Measurements from ENCODE around the gene STX16. TPM values are rescaled to one million over a fixed set of nuclear protein-coding genes. Genes with fewer than 3 reads are reported as not detected.

STX16 gene
- polyA plus RNA-seq, 1 experiment, result 39.7 TPM

DNA sequence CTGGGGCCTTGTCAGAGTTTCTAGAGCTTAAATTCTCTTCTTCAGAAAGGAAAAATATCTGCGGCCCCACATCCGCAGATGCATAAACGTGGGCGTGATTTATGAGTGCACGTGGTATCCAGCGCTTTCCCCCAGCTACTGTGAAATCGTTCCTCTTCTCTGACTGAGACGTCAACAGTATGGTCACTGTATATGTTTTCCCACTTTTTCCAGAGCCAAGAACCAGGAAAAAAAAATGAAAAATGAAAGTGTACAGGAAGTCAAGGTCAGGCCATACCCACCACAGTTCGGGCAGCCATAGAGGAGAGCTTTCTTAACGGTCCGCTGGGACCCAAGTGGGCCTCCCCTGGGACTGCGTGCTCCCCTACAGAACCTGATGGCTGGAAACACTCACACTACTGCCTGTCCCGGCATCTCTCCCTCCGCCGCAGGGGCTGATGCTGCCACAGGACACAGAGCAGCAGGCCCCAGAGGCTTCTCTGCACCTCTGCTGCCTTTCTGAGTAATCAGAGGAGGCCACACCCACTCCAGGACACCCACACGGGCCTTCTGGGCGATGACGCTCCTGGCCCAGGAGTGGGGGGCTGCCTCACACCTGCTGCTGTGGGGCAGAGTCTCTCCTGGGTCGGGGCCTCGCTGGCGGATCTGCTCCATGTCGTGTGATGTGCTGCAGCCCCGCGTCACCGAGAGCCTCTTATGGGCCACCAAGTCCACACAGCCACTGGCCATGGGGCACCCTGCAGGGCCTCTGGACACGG is 16.4 kb upstream of the STX16 start:
- TF ChIP-seq, protein P1, sequence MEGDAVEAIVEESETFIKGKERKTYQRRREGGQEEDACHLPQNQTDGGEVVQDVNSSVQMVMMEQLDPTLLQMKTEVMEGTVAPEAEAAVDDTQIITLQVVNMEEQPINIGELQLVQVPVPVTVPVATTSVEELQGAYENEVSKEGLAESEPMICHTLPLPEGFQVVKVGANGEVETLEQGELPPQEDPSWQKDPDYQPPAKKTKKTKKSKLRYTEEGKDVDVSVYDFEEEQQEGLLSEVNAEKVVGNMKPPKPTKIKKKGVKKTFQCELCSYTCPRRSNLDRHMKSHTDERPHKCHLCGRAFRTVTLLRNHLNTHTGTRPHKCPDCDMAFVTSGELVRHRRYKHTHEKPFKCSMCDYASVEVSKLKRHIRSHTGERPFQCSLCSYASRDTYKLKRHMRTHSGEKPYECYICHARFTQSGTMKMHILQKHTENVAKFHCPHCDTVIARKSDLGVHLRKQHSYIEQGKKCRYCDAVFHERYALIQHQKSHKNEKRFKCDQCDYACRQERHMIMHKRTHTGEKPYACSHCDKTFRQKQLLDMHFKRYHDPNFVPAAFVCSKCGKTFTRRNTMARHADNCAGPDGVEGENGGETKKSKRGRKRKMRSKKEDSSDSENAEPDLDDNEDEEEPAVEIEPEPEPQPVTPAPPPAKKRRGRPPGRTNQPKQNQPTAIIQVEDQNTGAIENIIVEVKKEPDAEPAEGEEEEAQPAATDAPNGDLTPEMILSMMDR (IDR thresholded peaks at IDR 0.05; ENCODE audit: insufficient read depth, low read depth, low read length), result no peak

DNA sequence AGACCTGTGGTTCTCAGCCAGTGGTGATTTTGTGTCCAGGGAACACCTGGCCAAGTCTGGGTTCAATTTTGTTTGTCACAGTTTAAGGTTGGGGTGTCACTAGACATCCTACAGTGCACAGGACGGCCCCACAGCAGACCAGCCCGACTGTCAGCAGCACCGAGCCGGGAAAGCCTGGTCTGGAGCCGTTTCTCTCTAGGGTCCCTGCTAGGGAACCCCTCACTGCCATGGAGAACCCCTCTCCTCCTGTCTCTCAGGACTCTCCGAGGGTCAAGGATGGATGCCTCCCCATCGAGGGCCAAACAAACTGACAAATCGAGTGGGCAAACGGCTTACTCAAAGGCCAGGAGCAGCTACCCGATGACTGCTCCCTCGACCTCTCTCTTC is 15.8 kb upstream of the STX16 start:
- CTCF ChIA-PET, result interaction anchor here (1.2 kb wide), 1 partner anchor 13 kb away, joined by 5 read pairs; no protein-coding TSS in a partner anchor
- Histone ChIP-seq H3K4me3 (ENCODE audit: low read depth, low read length) (no peak overlapping the region), H3K36me3 (ENCODE audit: control insufficient read depth, insufficient read depth, low read length) (no peaks in the 10 kb centered on the region), H3K27me3 (ENCODE audit: control insufficient read depth, insufficient read depth, low read length) (no peaks in the 10 kb centered on the region)
- no peak for DNase-seq (ENCODE audit: low read depth)
- POLR2A ChIA-PET, result no interaction called here
- TF ChIP-seq, protein P1 (IDR thresholded peaks at IDR 0.05; ENCODE audit: insufficient read depth, low read depth, low read length), result no peak

More for the DNA sequence above, 16.4 kb upstream of the STX16 start:
- Histone ChIP-seq H3K36me3 (ENCODE audit: control insufficient read depth, insufficient read depth, low read length) (no peaks in the 10 kb centered on the region), H3K27me3 (ENCODE audit: control insufficient read depth, insufficient read depth, low read length) (no peaks in the 10 kb centered on the region), H3K4me3 (ENCODE audit: low read depth, low read length) (no peak overlapping the region)
- POLR2A ChIA-PET, result interaction anchor here (0.5 kb wide), 1 partner anchor 155 kb away, joined by 23 read pairs; no protein-coding TSS in a partner anchor
- DNase-seq (ENCODE audit: low read depth), result no peak
- CTCF ChIA-PET, result interaction anchor here (1.2 kb wide), 2 partner anchors 13 to 14 kb away, joined by 3 to 5 read pairs; no protein-coding TSS in a partner anchor

DNA sequence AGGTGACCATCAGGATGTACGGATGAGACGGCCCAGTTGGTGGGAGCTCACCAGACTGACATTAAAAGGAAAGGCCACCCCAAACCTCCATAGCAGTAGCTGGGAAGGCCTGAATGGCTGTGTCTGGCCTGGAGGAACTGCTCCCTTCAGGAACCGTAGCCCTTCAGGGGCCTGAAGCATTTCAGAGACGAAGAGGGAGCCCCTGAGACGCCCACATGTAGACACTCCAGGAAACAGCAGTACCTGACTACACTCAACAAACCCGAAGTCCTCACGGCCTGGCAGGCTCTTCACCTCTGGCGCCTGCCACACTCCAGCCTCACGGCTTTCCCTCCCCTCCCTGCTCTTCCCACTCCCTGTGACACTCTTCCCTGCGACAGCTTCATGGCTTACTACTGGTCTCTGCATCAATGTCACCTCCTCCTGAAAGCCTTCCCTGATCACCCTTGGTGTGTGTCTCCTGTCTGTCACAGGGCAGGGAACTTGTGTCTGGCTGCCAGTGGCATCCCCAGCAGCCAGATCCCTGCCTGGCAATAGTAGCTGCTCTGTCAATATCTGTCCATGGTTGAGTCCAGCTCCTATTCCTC is 14.6 kb upstream of the STX16 start:
- POLR2A ChIA-PET, result no interaction called here
- Histone ChIP-seq H3K27me3 (ENCODE audit: control insufficient read depth, insufficient read depth, low read length) (no peaks in the 10 kb centered on the region), H3K36me3 (ENCODE audit: control insufficient read depth, insufficient read depth, low read length) (no peaks in the 10 kb centered on the region), H3K4me3 (ENCODE audit: low read depth, low read length) (no peak overlapping the region)
- CTCF ChIA-PET, result no interaction called here
- no peak for DNase-seq (ENCODE audit: low read depth)
- TF ChIP-seq, protein P1 (IDR thresholded peaks at IDR 0.05; ENCODE audit: insufficient read depth, low read depth, low read length), result no peak

DNA sequence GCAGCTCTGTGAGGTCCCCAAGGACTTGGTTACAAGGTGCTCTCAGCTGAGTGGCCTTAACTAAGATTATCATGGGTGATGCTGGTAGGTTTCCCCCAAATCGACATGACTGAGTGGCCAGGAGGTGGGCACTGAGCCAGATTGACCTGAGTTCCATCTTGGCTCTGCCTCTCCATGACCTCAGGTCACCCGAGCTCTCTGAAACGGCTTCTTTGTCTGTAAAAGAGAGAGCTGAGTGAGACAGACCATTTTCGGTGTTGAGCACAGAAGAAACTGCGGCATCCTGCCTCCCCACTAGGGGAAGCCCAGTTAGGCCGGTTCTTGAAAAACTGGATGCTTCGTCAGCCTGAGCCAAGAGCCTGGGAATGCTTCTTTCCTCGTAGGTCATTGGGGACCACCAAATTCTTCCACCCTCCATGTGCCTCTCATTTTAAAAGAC is 14.1 kb upstream of the STX16 start:
- Histone ChIP-seq H3K27me3 (ENCODE audit: control insufficient read depth, insufficient read depth, low read length) (no peaks in the 10 kb centered on the region), H3K4me3 (ENCODE audit: low read depth, low read length) (no peak overlapping the region), H3K36me3 (ENCODE audit: control insufficient read depth, insufficient read depth, low read length) (no peaks in the 10 kb centered on the region)
- no peak for DNase-seq (ENCODE audit: low read depth)
- ChIA-PET POLR2A (no interaction called here), CTCF (no interaction called here)
- TF ChIP-seq, protein P1 (IDR thresholded peaks at IDR 0.05; ENCODE audit: insufficient read depth, low read depth, low read length), result no peak

DNA sequence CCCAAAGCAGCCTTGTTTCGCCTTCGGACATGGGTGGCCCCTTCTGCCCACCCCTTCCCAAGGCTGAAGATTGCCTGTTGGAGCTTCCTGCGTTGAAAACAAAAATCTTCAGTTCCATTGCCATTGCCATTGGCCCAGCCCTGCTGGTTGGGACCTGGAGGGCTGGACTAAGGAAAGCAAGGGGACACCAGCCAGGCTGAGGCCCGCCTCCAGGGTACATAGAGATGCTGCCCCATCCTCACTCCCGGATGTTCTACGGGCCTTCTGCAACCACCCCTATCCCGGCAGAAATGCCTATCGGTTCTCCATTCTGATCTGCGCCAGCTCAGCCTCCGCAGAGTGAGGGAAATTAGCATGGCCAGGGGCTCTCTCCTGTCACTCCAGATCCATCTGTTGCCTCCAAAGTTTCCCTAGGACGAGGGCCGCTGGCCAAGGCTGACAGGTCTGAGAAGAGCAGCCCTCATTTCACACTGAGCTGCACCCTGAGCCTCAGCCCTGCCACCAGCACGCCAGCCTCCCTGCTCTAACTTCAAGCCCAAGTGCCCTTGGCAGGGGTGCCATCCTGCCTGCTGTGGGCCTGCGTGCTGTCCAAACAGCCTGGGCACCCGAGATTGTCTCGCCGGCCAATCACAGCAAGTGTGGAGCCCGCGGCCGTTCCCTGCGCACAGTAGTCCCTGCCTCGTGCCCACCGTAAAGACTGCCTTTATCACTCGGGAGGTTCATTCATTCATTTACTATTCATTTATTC is 13.4 kb upstream of the STX16 start:
- POLR2A ChIA-PET, result no interaction called here

More for the DNA sequence above, 13.4 kb upstream of the STX16 start:
- H3K4me3 ChIP-seq (ENCODE audit: low read depth, low read length), result no peak overlapping the region
- CTCF ChIA-PET, result no interaction called here
- no peaks in the 10 kb centered on the region for H3K36me3 ChIP-seq (ENCODE audit: control insufficient read depth, insufficient read depth, low read length)
- no peak for DNase-seq (ENCODE audit: low read depth)
- no peaks in the 10 kb centered on the region for H3K27me3 ChIP-seq (ENCODE audit: control insufficient read depth, insufficient read depth, low read length)
- TF ChIP-seq, protein P1 (IDR thresholded peaks at IDR 0.05; ENCODE audit: insufficient read depth, low read depth, low read length), result no peak

Measured in BJ (cell line).